ENCODE results near the gene DGKI. TPM values are rescaled to one million over a fixed set of nuclear protein-coding genes. Genes with fewer than 3 reads are reported as not detected.

Gene DGKI
- total RNA-seq, 1 experiment from 2014 or later: 0.55 TPM

GRCh38 chr7:137685433-137686164 lies 161.2 kb downstream of the DGKI start:
- WGBS (ENCODE audit: extremely low coverage, insufficient read length, low lambda C conversion rate): no CpG with 5 or more reads among the region's 3 CpGs
- Mint-ChIP-seq H3K4me1 (peaks cover 12 to 17% of the 10 kb centered on the region in 2 experiments), H3K9me3 (no peaks in the 10 kb centered on the region; a peak in 1 of 5 replicates), H3K4me3 (no peak overlapping the region), H3K27ac (0 out of 7 replicates have a peak overlapping the region, but pooled peaks of 1 of the 3 experiments have one; percentile 17), H3K27me3 (ENCODE audit: low read depth) (no peaks in the 10 kb centered on the region; the same call in 1 of the 2 replicates), H3K36me3 (ENCODE audit: insufficient read depth in 1 of 3, low read depth in 3 of 3) (no peaks in the 10 kb centered on the region)
- Histone ChIP-seq H3K18ac (ENCODE audit: insufficient read length, low read depth, low read length) (no peak overlapping the region), H2BK120ac (ENCODE audit: low read depth, low read length, poor library complexity, severe bottlenecking) (no peak overlapping the region), H3K4me1 (ENCODE audit: insufficient read depth, low read length) (no peaks in the 10 kb centered on the region), H3K23me2 (ENCODE audit: insufficient read length, low read depth, low read length, poor library complexity, severe bottlenecking) (no peaks in the 10 kb centered on the region), H3T11ph (ENCODE audit: low read length) (no peak overlapping the region), H2BK12ac (ENCODE audit: insufficient read length, low read depth, low read length) (no peak overlapping the region), H4K20me1 (ENCODE audit: control insufficient read depth, insufficient read depth, insufficient read length) (no peaks in the 10 kb centered on the region), H3K27ac (ENCODE audit: insufficient read length, low read depth, low read length) (no peak overlapping the region), H2BK5ac (ENCODE audit: insufficient read length, low read length) (no peak overlapping the region), H3K79me2 (ENCODE audit: insufficient read depth, low read length) (no peaks in the 10 kb centered on the region), H2BK15ac (ENCODE audit: low read depth, low read length) (no peak overlapping the region), H3K56ac (ENCODE audit: insufficient read length, low read depth, low read length) (no peak overlapping the region), H3K27me3 (ENCODE audit: insufficient read depth, low read length) (no peaks in the 10 kb centered on the region; the same call in 1 of the 2 replicates), H2BK20ac (ENCODE audit: low read depth, low read length, poor library complexity, severe bottlenecking) (no peak overlapping the region), H3K23ac (ENCODE audit: insufficient read length, low read depth, low read length) (no peak overlapping the region), H3K14ac (ENCODE audit: insufficient read depth, low read length) (no peak overlapping the region), H3K9ac (ENCODE audit: extremely low read depth, insufficient read length, low read length) (no peak overlapping the region), H3K4me2 (ENCODE audit: insufficient read depth, insufficient read length, low read length) (no peak overlapping the region), H3K9me3 (ENCODE audit: control insufficient read depth, low read depth, low read length) (no peaks in the 10 kb centered on the region), H4K91ac (ENCODE audit: insufficient read length, low read depth, low read length) (no peak overlapping the region), H3K4ac (ENCODE audit: low read depth, low read length) (no peak overlapping the region), H2AK5ac (ENCODE audit: insufficient read length, low read length) (no peak overlapping the region), H4K5ac (ENCODE audit: insufficient read length, low read depth, low read length) (no peak overlapping the region), H4K8ac (replicated peaks; ENCODE audit: insufficient read length, low read depth, low read length) (no peak overlapping the region), H2AFZ (ENCODE audit: low read length) (no peak overlapping the region), H3K79me1 (ENCODE audit: insufficient read depth, low read depth, low read length, poor library complexity, severe bottlenecking) (no peaks in the 10 kb centered on the region)
- DNase-seq: no peak
- TF ChIP-seq CTCF (conservative IDR thresholded peaks at IDR 0.05): no peak
